ENCODE results near the gene FAM185A. TPM values are rescaled to one million over a fixed set of nuclear protein-coding genes. Genes with fewer than 3 reads are reported as not detected.
"Not testable (repeated sequence)": the region's sequence is repeated elsewhere in the genome, so short reads cannot be mapped to it uniquely, and the experiment has no call there.

Gene FAM185A
- total and polyA plus RNA-seq, 2 of the 8 experiments (the other 6 are each of a cell fraction or from before 2014, with no cell fraction given) = 5.2 to 6.6 TPM

- H3K23me2 ChIP-seq (ENCODE audit: low read depth, low read length); H2BK120ac ChIP-seq (replicated peaks; ENCODE audit: low read depth, low read length); DNase-seq (ENCODE audit: low read depth in 1 of 2, low spot score in 2 of 2); H4K5ac ChIP-seq (ENCODE audit: insufficient read length, low read depth, low read length); H3K56ac ChIP-seq (replicated peaks; ENCODE audit: insufficient read length, low read depth, low read length); H3K4me1 ChIP-seq (replicated peaks in 1 of 4; ENCODE audit: control insufficient read depth in 3 of 4, insufficient read depth in 4 of 4, low read length in 3 of 4); FAIRE-seq; H3K23ac ChIP-seq (ENCODE audit: insufficient read length); H2BK20ac ChIP-seq (ENCODE audit: low read length); H4K91ac ChIP-seq (replicated peaks; ENCODE audit: insufficient read length, low read length); POLR2A ChIA-PET (ENCODE audit: partially characterized antibody); H2BK5ac ChIP-seq (ENCODE audit: low read depth, low read length); H2BK12ac ChIP-seq (ENCODE audit: low read depth, low read length); H2BK15ac ChIP-seq (ENCODE audit: low read length); H3K36me3 ChIP-seq (ENCODE audit: control insufficient read depth in 2 of 4, insufficient read depth in 4 of 4, low read length in 3 of 4); H3K27me3 ChIP-seq (replicated peaks in 1 of 4; ENCODE audit: control insufficient read depth in 3 of 4, extremely low read depth in 1 of 4, insufficient read depth in 3 of 4, low read length in 3 of 4); H3K14ac ChIP-seq (ENCODE audit: insufficient read length); H3K9me3 ChIP-seq (ENCODE audit: insufficient read depth in 2 of 2, low read depth in 1 of 2, low read length in 1 of 2); H2AK5ac ChIP-seq (ENCODE audit: low read depth, low read length); H3K18ac ChIP-seq (ENCODE audit: extremely low read depth, low read length); H4K20me1 ChIP-seq (replicated peaks in 1 of 2; ENCODE audit: control insufficient read depth in 1 of 2, insufficient read depth in 2 of 2, low read length in 2 of 2); H3K4ac ChIP-seq (replicated peaks; ENCODE audit: insufficient read length, low read depth, low read length); H3K79me2 ChIP-seq (ENCODE audit: control insufficient read depth in 1 of 2, insufficient read depth in 2 of 2, low read length in 2 of 2); H3K79me1 ChIP-seq (ENCODE audit: low read depth, low read length); H4K8ac ChIP-seq (ENCODE audit: extremely low read depth, insufficient read depth, low read length); H2AFZ ChIP-seq (ENCODE audit: low read length): not testable (repeated sequence)
- CTCF ChIA-PET (ENCODE audit: partially characterized antibody) = interaction anchor here (1.0 kb wide), 1 partner anchor 575 kb away, joined by 3 read pairs; no protein-coding TSS in a partner anchor
- TF ChIP-seq KDM4A (IDR thresholded peaks at IDR 0.05; ENCODE audit: low read depth, low read length, severe bottlenecking) = peak; percentile 27
- TF ChIP-seq MAX (IDR thresholded peaks at IDR 0.05) = peak; percentile 8; the same call in 1 of the 2 replicates
- TF ChIP-seq E2F6 (IDR thresholded peaks at IDR 0.05) = peak; percentile 66; the same call in 1 of the 2 replicates
- Histone ChIP-seq H3K9ac (replicated peaks in 1 of 4; ENCODE audit: extremely low read depth in 1 of 4, low read depth in 3 of 4, low read length in 3 of 4) (peak overlapping the region in 1 of 4 experiments; percentile 69; a peak in 3 of 7 replicates), H3K27ac (ENCODE audit: low read depth, low read length) (peak overlapping the region; percentile 73; the same call in 1 of the 2 replicates), H3K4me2 (ENCODE audit: insufficient read depth in 1 of 2, low read depth in 2 of 2, low read length in 2 of 2) (peak overlapping the region; percentile 66 to 86), H3K4me3 (ENCODE audit: extremely low read depth in 1 of 4, insufficient read depth in 2 of 4, low read depth in 3 of 4, low read length in 4 of 4) (peak overlapping the region; percentile 52 to 76 (median 72))
- 16% methylated on average over 9 of the region's 26 CpGs; no CpG with 5 or more reads in 1 of the 2 experiments for WGBS, 2 experiments (ENCODE audit: extremely low coverage in 1 of 2, insufficient coverage in 1 of 2, insufficient read length in 1 of 2, insufficient replicate concordance in 2 of 2, low coverage in 1 of 2, low lambda C conversion rate in 2 of 2, missing lambda C conversion rate in 1 of 2)
These were observed 617 bp downstream of the FAM185A start for GRCh38 chr7:102749445-102749786.

All from H1 (cell line).